T-helper 17 cell (primary cell): ENCODE measurements around the gene TMCO4. TPM values are rescaled to one million over a fixed set of nuclear protein-coding genes. Genes with fewer than 3 reads are reported as not detected.
"Not testable (repeated sequence)": the region's sequence is repeated elsewhere in the genome, so short reads cannot be mapped to it uniquely, and the experiment has no call there.

Experiments
- ATAC-seq: fragments of 150-1000 bp; cut with Tn5 transposase; 2 replicates; pipeline ENCODE4 v1.10.0; 2021; ENCODE audit warnings: mild to moderate bottlenecking, moderate library complexity
- DNase-seq, 3 donors: peaks; one replicate each; pipeline versions ENCODE4 v3.0.0 to v3.0.0-alpha.2; 2020 to 2021
- H3K9me3 ChIP-seq: one replicate; pipeline ENCODE4 v1.7.0; 2013; ENCODE audit warnings: low read length, mild to moderate bottlenecking; ENCODE audit not compliant: control insufficient read depth, poor library complexity, severe bottlenecking
- H3K27ac Mint-ChIP-seq: one replicate; pipeline ENCODE4 v1.8.0; 2022; ENCODE audit warnings: mild to moderate bottlenecking, moderate library complexity, mixed read lengths
- H3K27me3 Mint-ChIP-seq: one replicate; pipeline ENCODE4 v1.8.0; 2022; ENCODE audit warnings: mixed read lengths
- H3K36me3 Mint-ChIP-seq: one replicate; pipeline ENCODE4 v1.8.0; 2022; ENCODE audit warnings: low read depth, mixed read lengths
- H3K4me1 Mint-ChIP-seq: one replicate; pipeline ENCODE4 v1.8.0; 2022; ENCODE audit warnings: mild to moderate bottlenecking, mixed read lengths
- H3K4me3 Mint-ChIP-seq: one replicate; pipeline ENCODE4 v1.8.0; 2022; ENCODE audit warnings: mild to moderate bottlenecking, moderate library complexity, mixed read lengths
- total RNA-seq, 4 donors: library from RNA in 2 of 4; stranded (reverse) in 2 of 4; gene quantifications; one replicate each; pipeline ENCODE4 v1.2.3 and lab custom pipeline; 2022 to 2026

The TMCO4 gene
- total RNA-seq, 2 donors from 2014 or later, result 18.6 TPM

GRCh38 chr1:19808351-19808750 is 8.6 kb upstream of the TMCO4 start:
- Mint-ChIP-seq H3K27ac (no peak overlapping the region), H3K27me3 (peaks cover 5% of the 10 kb centered on the region), H3K4me3 (no peak overlapping the region), H3K36me3 (no peaks in the 10 kb centered on the region), H3K4me1 (peaks cover 2% of the 10 kb centered on the region)
- no peak for DNase-seq
- no peaks in the 10 kb centered on the region for H3K9me3 ChIP-seq
- no peak for ATAC-seq

DNA sequence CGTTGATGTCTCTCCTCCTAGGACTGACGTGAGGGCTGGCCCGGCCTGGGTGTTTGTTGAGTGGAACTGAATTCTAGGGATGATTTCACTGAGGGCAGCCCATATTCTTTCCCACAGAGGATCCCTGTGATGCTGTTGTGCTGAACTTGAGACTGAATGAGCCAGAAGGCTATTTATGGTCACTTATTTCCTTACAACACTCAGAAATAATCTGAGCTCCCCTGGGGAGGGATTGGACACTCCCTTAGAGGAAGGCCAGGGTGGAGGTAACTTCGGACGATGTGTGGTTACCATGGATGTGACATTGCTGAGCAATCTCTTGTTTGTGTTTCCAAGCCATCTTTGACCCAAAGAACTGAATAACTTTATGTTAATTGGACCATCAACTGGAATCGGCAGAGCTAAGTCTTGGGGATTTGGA is 5.1 kb upstream of the TMCO4 start:
- Mint-ChIP-seq H3K27me3 (peaks cover 5% of the 10 kb centered on the region), H3K27ac (no peak overlapping the region), H3K4me3 (no peak overlapping the region)

GRCh38 chr1:19802269-19802668 is 2.6 kb upstream of the TMCO4 start:
- Mint-ChIP-seq H3K27me3 (peaks cover 5% of the 10 kb centered on the region), H3K4me1 (peaks cover 14% of the 10 kb centered on the region), H3K4me3 (no peak overlapping the region), H3K36me3 (no peaks in the 10 kb centered on the region), H3K27ac (no peak overlapping the region)
- H3K9me3 ChIP-seq, result no peaks in the 10 kb centered on the region
- ATAC-seq, result no peak
- no peak for DNase-seq

More for the DNA sequence above, 5.1 kb upstream of the TMCO4 start:
- Mint-ChIP-seq H3K4me1 (peaks cover 3% of the 10 kb centered on the region), H3K36me3 (no peaks in the 10 kb centered on the region)
- ATAC-seq, result no peak
- no peaks in the 10 kb centered on the region for H3K9me3 ChIP-seq
- DNase-seq, result no peak

GRCh38 chr1:19800076-19800804 is 524 bp upstream of the TMCO4 start:
- H3K9me3 ChIP-seq, result no peaks in the 10 kb centered on the region
- peaks cover 19% of the 10 kb centered on the region for H3K4me1 Mint-ChIP-seq
- H3K36me3 Mint-ChIP-seq, result peaks cover 3% of the 10 kb centered on the region
- peaks cover 5% of the 10 kb centered on the region for H3K27me3 Mint-ChIP-seq
- ATAC-seq (peak; percentile 65), DNase-seq (peak; percentile 18 to 32 (median 19))
- H3K27ac Mint-ChIP-seq, result peak overlapping the region; percentile 90
- H3K4me3 Mint-ChIP-seq, result peak overlapping the region; percentile 92

- no peak for DNase-seq
- peaks cover 3% of the 10 kb centered on the region for H3K36me3 Mint-ChIP-seq
- H3K27me3 Mint-ChIP-seq, result no peaks in the 10 kb centered on the region
- ATAC-seq, result no peak
- peak overlapping the region; percentile 85 for H3K4me3 Mint-ChIP-seq
- H3K27ac Mint-ChIP-seq, result peak overlapping the region; percentile 90
- peaks cover 25% of the 10 kb centered on the region for H3K4me1 Mint-ChIP-seq
- no peaks in the 10 kb centered on the region for H3K9me3 ChIP-seq
Observed at GRCh38 chr1:19798486-19799229, 1.1 kb downstream of the TMCO4 start.

GRCh38 chr1:19797827-19798226 is 1.9 kb downstream of the TMCO4 start:
- Mint-ChIP-seq H3K4me3 (peak overlapping the region; percentile 12), H3K27me3 (no peaks in the 10 kb centered on the region), H3K4me1 (peaks cover 33% of the 10 kb centered on the region), H3K36me3 (peaks cover 6% of the 10 kb centered on the region), H3K27ac (peak overlapping the region; percentile 90)
- no peak for ATAC-seq
- no peak for DNase-seq
- H3K9me3 ChIP-seq, result no peaks in the 10 kb centered on the region

GRCh38 chr1:19794583-19794982 is 5.1 kb downstream of the TMCO4 start:
- H3K27ac Mint-ChIP-seq, result peak overlapping the region; percentile 6
- H3K36me3 Mint-ChIP-seq, result peaks cover 8% of the 10 kb centered on the region
- peaks cover 42% of the 10 kb centered on the region for H3K4me1 Mint-ChIP-seq
- H3K9me3 ChIP-seq, result no peaks in the 10 kb centered on the region
- DNase-seq (no peak), ATAC-seq (no peak)
- H3K4me3 Mint-ChIP-seq, result no peak overlapping the region
- no peaks in the 10 kb centered on the region for H3K27me3 Mint-ChIP-seq

DNA sequence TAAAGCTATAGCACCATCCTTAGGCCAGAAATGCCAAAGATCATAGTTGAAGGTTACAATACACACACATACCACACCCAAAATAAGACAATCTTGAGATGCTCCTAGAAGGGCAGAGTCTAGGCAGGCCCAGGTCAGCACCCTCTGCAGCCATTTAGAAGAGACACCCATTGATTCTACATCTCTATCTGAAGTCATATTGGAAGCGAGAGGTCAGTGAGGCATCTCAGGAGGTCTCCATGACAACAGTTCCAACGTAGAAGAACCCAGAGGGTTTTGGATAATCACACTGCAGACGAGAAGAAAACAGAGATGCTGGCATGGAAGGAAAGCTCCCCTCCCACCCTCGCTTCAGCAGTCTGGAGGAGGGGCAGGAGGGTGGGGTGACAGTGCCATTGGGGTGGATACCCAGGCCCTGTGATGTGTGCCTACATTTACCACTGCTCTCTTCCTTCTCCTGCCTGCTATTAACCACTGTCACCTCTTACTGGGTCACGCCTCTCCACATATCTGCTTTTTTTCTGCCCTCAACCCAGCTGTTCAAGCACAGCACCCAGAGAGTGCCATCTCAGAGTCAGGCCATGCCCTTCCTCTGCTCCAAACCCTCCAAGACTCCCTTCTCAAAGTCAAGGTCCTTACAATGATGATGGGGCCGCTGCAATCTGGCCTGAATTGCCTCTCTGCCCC is 6.2 kb downstream of the TMCO4 start:
- DNase-seq (no peak), ATAC-seq (peak; percentile 32)
- Mint-ChIP-seq H3K27ac (peak overlapping the region; percentile 29), H3K4me1 (peaks cover 36% of the 10 kb centered on the region), H3K27me3 (no peaks in the 10 kb centered on the region), H3K36me3 (peaks cover 8% of the 10 kb centered on the region), H3K4me3 (peak overlapping the region; percentile 55)
- no peaks in the 10 kb centered on the region for H3K9me3 ChIP-seq

DNA sequence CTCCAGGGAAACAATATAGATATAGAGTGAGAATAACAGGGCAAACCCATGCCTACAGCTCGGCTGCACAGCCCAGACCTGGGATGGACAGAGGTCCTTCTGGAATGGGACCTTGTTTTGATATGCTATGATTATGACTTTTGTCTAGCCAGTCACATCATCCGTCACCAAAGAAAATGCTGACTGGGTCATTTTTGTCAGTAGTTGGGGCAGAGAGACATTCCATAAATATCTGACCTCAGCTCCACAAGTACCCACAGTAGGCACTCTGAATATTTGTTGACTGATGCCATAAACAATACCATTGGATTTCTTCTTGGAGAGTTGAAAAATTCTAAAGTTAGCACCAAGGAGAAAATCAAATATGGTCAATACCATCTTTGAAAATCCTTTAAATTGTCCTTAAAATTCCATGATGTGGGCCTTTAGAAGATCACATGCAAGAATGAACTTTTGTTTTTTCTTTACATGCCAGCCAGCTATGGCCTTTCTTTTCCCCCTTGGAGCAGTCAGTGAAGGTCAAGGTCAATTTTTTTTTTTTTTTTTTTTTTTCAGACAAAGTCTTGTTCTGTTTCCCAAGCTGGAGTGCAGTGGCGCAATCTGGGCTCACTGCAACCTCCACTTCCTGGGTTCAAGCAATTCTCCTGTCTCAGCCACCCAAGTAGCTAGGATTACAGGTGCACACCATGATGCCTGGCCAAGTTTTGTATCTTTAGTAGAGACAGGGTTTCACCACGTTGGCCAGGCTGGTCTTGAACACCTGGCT is 7.3 kb downstream of the TMCO4 start:
- DNase-seq (no peak), ATAC-seq (no peak)
- H3K36me3 Mint-ChIP-seq, result peaks cover 8% of the 10 kb centered on the region
- H3K4me3 Mint-ChIP-seq, result no peak overlapping the region
- no peak overlapping the region for H3K27ac Mint-ChIP-seq
- H3K9me3 ChIP-seq, result no peaks in the 10 kb centered on the region
- H3K27me3 Mint-ChIP-seq, result no peaks in the 10 kb centered on the region
- peaks cover 31% of the 10 kb centered on the region for H3K4me1 Mint-ChIP-seq

DNA sequence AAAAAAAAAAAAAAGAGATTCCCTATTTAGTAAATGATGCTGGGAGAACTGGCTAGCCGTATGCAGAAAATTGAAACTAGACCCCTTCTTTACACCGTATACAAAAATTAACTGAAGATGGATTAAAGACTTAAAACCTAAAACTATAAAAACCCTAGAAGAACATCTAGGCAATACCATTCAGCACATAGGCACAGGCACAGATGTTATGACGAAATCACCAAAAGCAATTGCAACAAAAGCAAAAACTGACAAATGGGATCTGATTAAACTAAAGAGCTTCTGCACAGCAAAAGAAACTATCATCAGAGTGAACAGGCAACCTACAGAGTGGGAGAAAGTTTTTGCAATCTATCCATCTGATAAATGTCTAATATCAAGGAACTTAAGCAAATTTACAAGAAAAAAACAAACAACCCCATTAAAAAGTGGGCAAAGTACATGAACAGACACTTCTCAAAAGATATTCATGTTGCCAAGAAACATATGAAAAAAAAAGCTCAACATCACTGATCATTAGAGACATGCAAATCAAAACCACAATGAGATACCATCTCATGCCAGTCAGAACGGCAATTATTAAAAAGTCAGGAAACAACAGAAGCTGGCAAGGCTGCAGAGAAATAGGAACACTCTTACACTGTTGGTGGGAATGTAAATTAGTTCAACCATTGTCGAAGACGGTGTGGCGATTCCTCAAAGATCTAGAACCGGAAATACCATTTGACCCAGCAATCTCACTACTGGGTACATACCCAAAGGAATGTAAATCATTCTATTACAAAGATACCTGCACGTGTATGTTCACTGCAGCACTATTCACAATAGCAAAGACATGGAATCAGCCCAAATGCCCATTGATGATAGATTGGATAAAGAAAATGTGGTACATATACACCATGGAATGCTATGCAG is 9.4 kb downstream of the TMCO4 start:
- DNase-seq, ATAC-seq, H3K27ac Mint-ChIP-seq, H3K9me3 ChIP-seq, H3K27me3 Mint-ChIP-seq: not testable (repeated sequence)
- peaks cover 14% of the 10 kb centered on the region for H3K36me3 Mint-ChIP-seq
- H3K4me1 Mint-ChIP-seq, result peaks cover 30% of the 10 kb centered on the region
- H3K4me3 Mint-ChIP-seq, result peak overlapping the region; percentile 5

DNA sequence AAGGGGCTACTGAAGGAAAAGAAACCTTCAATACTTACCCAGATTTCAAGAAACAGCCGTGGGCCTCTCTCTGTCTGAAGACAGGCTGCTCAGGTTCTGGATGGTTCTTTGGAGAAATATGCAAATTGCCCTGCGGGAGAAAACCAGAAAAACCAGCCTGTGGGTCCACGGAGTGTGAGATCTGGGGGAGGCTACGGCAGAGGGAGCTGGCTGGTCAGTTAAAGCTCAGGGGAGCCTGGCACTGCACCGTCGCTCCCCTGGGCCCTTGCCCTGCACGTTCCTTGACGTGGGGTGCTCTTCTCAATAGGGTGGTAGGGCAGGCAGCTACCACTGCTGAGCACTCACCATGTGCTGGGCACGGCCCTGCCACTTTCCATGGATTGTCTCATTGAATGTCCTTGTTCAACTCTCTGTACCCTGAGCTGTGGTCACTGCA is 12.7 kb downstream of the TMCO4 start:
- H3K9me3 ChIP-seq, result no peaks in the 10 kb centered on the region
- Mint-ChIP-seq H3K4me3 (no peak overlapping the region), H3K27me3 (no peaks in the 10 kb centered on the region), H3K36me3 (peaks cover 17% of the 10 kb centered on the region), H3K27ac (peak overlapping the region; percentile 32), H3K4me1 (peaks cover 15% of the 10 kb centered on the region)
- no peak for DNase-seq
- no peak for ATAC-seq

- no peaks in the 10 kb centered on the region for H3K9me3 ChIP-seq
- Mint-ChIP-seq H3K4me1 (peaks cover 14% of the 10 kb centered on the region), H3K36me3 (peaks cover 16% of the 10 kb centered on the region), H3K27ac (no peak overlapping the region), H3K27me3 (no peaks in the 10 kb centered on the region), H3K4me3 (no peak overlapping the region)
- ATAC-seq, result no peak
- no peak for DNase-seq
Observed at GRCh38 chr1:19785660-19786059, 14.1 kb downstream of the TMCO4 start.
